GM21390 (cell line): ENCODE data around the gene ZC3H14.
"Not testable (repeated sequence)": the region's sequence is repeated elsewhere in the genome, so short reads cannot be mapped to it uniquely, and the experiment has no call there.

ENCODE experiments used
- ATAC-seq: cut with Tn5 transposase; IDR thresholded peaks from one replicate; pipeline ENCODE4 v1.9.1; 2021; ENCODE audit not compliant: unreplicated experiment

The ZC3H14 gene, protein sequence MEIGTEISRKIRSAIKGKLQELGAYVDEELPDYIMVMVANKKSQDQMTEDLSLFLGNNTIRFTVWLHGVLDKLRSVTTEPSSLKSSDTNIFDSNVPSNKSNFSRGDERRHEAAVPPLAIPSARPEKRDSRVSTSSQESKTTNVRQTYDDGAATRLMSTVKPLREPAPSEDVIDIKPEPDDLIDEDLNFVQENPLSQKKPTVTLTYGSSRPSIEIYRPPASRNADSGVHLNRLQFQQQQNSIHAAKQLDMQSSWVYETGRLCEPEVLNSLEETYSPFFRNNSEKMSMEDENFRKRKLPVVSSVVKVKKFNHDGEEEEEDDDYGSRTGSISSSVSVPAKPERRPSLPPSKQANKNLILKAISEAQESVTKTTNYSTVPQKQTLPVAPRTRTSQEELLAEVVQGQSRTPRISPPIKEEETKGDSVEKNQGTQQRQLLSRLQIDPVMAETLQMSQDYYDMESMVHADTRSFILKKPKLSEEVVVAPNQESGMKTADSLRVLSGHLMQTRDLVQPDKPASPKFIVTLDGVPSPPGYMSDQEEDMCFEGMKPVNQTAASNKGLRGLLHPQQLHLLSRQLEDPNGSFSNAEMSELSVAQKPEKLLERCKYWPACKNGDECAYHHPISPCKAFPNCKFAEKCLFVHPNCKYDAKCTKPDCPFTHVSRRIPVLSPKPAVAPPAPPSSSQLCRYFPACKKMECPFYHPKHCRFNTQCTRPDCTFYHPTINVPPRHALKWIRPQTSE

DNA sequence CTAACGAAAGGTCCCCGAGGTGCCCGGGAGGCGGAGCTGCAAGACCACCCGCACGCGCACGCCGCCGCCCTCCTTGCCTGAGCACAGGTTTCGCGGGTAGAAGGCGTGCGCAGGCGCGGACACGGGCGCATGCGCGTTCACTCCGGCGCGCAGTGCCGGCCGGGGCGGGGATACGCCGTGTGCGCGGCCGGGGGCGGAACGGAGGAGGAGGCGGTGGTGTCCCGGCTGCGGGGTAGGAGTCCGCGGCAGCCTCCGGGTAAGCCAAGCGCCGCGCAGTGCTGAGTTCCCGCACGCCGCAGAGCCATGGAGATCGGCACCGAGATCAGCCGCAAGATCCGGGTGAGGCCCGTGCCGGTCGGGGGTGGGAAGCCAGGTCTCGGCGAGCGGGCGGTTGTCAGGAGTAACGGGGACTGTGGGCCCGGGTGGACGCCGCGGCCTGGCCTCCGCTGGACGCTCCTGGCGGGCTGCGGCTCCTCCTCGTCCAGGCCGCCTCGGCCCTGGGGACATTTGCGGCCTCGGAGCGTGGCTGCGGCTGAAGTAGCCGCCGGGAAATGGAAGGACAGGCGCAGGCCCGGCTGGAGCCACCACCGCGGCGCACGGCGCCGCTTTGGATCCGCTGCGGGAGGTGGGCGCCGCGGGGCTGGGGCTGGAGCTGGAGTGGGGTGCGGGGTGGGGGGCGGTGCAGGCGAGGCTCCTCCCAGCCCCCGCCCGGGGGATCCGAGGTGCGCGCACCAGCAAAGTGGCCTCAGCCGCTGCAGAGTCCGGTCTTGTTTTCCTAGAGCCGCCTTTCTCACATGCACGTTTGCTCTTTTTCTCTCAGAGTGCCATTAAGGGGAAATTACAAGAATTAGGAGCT lies at the start of gene ZC3H14:
Gene ZC3H14, plus strand, starts transcription at position 207 of the 856 bp plus-strand sequence. Its CDS starts 97 bp downstream, at position 304.
- peak; percentile 95 for ATAC-seq

GRCh38 chr14:88515499-88516221 lies 47.2 kb upstream of the ZC3H14 start:
- no peak for ATAC-seq

DNA sequence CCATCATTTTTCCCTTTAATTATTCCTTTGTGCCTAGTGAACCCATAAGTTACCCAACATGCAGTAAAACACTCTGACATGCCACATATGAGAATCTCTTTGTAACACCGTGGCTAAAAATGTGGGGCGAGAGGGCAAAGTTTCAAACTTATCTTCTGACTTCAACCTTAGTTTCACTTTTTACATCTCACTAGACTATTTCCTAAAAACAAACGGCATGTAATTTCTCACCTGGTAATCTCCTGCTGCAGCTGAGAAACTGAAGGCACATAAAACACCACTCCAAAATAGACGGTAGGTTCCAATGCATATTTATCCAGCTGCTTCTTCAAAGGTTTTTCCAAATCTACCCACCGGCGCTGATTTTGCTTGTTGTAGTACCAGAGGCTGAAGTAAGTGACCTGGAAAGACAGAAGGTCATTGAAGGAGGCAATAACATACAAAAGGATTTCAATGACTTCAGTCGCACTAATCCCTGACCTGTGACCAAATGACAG lies 45.9 kb upstream of the ZC3H14 start:
- no peak for ATAC-seq

- no peak for ATAC-seq
Measured at GRCh38 chr14:88518592-88519512, 44.0 kb upstream of the ZC3H14 start.

GRCh38 chr14:88519907-88520306 lies 42.9 kb upstream of the ZC3H14 start:
- no peak for ATAC-seq

- ATAC-seq, result no peak
Measured at GRCh38 chr14:88521818-88522217, 41.0 kb upstream of the ZC3H14 start.

- no peak for ATAC-seq
Measured at GRCh38 chr14:88522393-88522792, 40.4 kb upstream of the ZC3H14 start.

- ATAC-seq, result not testable (repeated sequence)
Measured at GRCh38 chr14:88529889-88530288, 32.9 kb upstream of the ZC3H14 start.

DNA sequence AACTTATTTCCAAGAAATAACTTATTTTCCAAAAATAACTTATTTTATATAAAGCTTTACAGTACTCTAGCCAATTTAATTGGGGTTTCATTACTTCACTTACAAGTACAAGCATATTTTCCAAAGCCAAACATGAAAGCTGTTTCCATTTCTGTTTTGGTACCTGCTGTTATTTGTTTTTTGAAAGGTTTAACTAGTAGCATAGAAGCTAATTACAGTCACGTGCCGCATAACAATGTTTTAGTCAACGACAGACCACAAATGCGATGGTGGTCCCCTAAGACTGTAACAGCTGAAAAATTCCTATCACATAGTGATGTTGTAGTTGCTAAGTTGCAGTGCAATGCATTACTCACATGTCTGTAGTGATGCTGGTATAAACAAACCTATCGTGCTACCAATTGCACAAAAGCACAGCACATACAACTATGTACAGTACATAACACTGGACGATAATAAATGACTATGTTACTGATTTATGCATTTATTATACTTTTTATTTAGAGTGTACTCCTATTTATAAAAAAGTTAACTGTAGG lies 29.7 kb upstream of the ZC3H14 start:
- no peak for ATAC-seq

DNA sequence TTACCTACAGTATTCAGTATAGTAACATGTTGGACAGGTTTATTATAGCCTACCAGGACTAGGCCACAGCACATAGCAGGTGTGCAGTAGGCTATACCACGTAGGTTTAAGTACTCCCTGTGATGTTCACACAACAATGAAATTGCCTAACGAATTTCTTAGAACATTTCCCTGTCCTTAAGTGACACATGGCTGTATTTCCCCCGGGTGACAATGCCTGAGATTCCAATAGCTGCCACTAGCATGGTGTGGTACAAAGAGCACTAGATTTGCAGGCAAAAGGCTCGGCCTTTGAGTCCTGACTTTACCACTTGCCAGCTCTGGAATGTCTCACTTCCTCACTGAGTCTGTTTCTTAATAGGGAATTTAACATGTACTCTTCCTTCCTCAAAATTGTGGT lies 27.7 kb upstream of the ZC3H14 start:
- no peak for ATAC-seq

- no peak for ATAC-seq
Measured at GRCh38 chr14:88535813-88536212, 27.0 kb upstream of the ZC3H14 start.

DNA sequence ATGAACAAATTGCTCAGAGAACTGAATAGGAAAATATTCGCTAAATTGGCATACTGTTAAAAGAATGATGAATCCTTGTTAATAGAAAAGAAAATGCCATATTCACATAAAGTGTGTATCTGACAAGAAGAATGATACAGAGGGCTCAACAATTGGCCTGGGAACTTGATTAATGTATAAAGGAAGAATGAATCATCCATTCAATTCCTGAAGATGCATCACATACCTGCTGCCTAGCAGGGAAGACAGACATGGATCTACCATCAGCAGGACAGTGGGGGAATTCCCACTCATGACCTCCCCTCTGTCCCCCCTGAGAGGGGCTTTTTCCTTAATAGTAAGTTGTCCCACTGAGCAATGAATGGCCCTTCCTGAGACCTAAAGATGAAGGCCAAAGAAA lies 21.5 kb upstream of the ZC3H14 start:
- ATAC-seq, result no peak

DNA sequence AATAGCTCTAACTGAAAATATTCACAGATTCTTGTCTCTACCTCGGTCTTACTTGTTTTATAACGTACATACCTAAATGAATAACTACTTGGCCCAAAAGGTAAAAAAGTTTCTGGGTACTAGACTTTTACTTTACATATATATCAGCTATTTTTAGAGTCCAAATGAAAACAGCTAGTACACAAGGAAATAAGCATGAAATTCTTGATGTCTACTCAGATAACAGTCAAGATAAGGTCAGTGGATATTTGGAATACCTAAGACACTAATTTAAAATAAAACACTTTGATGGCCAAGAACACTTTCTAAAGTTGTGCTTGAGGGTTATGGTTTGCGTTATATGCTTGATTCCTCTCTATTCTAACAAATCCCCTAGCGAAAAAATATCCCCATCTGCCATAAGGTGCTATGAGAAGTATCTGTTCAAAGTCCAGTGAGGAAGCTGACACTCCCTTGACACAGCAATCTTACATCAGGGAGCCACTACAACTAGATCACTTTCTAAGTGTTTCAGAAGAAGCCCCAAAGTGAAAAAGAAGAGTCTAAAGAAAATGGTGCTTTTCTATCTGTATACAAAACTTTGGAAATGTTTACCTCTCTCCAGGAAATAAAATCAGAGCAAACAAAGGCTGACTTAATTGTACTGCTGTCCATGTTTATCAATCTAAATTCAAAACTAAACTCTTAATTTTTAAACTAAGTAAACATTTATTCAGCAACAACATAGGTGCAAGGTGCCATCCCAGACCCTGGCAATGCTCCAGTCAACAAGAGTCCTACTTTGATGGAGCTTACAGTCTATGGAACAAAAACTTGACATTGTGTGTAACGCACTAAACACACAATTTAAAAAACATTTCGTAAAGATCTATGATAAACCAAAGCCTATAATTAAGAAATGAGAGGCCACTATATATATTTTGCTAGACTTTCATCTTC lies 19.7 kb upstream of the ZC3H14 start:
- no peak for ATAC-seq

GRCh38 chr14:88545256-88545655 lies 17.6 kb upstream of the ZC3H14 start:
- no peak for ATAC-seq

DNA sequence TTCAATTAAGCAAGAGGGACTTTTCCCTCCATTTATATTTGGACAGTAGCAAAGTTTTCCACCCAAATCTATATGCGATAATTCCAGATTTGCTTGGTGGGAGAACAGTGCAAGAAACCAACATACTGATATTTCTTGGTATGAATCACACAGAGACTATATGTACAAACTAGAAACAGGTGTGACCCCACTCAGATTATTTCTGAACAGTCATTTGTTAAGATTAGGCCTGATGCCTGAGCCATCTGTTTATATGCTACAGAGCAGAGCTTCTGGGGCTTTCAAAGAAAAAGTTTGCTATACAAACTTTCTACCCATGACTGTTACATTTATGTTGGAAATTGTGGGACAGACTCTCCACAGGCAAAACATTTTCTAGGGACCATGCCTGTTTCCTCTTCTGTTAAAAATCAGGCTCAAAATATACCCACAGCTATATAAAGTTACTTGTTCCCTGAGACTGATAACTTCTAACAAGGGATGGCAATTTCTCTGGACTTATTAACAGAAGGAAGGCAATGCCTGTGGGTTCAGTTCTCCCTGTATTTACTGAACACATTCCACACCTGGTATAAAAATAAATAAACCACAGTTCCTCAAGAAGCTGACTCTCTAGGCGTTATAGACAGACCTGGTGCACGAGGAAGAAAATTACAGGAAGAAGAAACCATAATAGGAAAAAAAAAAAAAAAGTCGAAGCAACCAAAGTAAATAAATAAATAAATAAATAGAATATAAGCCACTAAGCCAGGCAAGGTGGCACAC lies 16.0 kb upstream of the ZC3H14 start:
- no peak for ATAC-seq

DNA sequence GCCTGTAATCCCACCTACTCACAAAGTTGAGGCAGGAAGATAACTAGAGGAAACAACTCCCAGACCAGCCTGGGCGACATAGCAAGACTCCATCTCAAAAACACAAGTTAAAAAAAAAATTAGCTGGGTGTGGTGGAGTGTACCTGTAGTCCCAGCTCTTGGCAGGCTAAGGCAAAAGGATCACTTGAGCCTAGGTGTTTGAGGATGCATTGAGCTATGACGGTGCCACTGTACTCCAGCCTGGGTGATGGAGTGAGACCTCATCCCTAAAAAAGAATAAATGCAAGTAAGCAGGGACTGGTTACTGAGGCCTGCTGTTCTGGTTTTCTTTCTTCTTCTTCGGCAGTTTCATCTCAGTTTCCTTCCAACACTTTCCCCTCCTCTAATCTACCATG lies 15.5 kb upstream of the ZC3H14 start:
- no peak for ATAC-seq

DNA sequence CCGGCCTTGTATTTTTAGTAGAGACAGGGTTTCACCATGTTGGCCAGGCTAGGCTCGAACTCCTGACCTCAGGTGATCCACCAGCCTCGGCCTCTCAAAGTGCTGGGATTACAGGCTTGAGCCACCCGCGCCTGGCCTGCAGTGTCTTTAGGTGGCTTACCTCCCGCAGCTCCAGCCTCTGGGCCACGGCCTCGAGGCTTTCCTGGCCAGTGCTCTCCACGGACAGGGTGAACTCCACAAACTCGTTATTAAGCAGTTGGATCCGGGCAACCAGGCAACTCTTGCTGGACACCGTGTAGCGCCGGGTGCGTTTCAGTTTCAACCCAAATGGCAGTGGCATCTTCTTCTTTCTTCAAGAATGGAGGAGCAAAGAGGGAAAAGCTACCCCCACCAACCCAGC lies 12.8 kb upstream of the ZC3H14 start:
- ATAC-seq, result no peak
